ENCODE data around the gene MYO16.

MYO16 gene

DNA sequence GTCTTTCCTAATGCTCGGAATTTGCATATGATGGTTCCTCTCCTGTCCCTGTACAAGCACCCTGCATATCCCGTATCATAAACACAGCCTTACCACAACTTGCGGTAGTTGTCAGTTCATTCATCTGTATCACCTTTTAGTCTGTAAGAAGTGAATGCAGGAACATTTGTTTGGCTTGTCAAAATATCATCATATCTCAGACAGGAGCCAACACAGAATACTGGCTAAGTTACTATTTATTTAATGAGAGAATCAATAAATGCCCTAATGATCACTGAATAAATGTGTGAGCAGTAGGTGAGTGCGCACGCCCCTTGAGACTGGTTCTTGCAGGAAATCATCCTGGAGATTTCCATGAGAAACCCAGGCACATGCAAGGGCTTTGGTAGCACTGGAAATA, 182.8 kb downstream of the MYO16 start:
- Histone ChIP-seq H3K9me3 (ENCODE audit: insufficient read depth, low read length) (no peaks in the 10 kb centered on the region), H3K27me3 (ENCODE audit: low read length) (no peaks in the 10 kb centered on the region), H3F3A (ENCODE audit: insufficient read depth) (no peaks in the 10 kb centered on the region), H3K4me2 (ENCODE audit: low read depth, low read length, poor library complexity, severe bottlenecking) (no peak overlapping the region), H2AFZ (ENCODE audit: low read depth, low read length, severe bottlenecking) (no peak overlapping the region), H3K4me3 (ENCODE audit: insufficient read depth, low read length, poor library complexity, severe bottlenecking) (no peak overlapping the region), H3K9ac (ENCODE audit: low read length) (no peak overlapping the region), H4K20me1 (ENCODE audit: low read depth, low read length) (no peaks in the 10 kb centered on the region), H3K36me3 (ENCODE audit: low read length) (no peaks in the 10 kb centered on the region), H3K9me2 (replicated peaks; ENCODE audit: insufficient read depth, low read length) (no peaks in the 10 kb centered on the region), H3K27ac (ENCODE audit: low read depth, low read length) (no peak overlapping the region), H3K79me2 (ENCODE audit: insufficient read depth, low read length) (no peaks in the 10 kb centered on the region)
- TF ChIP-seq EZH2phosphoT487 (conservative IDR thresholded peaks at IDR 0.05; ENCODE audit: low read length): no peak
- no peak for TF ChIP-seq CTCF (IDR thresholded peaks at IDR 0.05; ENCODE audit: insufficient read depth, low read length, poor library complexity, severe bottlenecking)

DNA sequence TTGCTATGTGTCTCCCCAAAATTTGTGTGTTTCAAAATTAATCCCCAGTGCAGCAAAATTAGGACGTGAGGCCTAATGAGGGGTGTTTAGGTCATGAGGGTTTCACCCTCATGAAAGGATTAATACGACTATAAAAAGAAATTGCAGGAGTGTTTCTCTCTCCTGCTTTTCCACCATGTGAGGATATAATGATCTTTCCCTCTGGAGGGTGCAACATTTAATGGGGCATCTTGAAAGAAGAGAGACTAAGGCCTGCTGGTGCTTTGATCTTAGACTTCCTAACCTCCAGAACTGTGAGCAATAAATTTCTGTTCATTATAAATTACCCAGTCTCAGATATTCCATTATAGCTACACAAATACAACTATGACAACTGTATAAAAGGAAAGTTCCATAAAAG, 183.2 kb downstream of the MYO16 start:
- Histone ChIP-seq H3F3A (ENCODE audit: insufficient read depth) (no peaks in the 10 kb centered on the region), H3K9ac (ENCODE audit: low read length) (no peak overlapping the region), H3K79me2 (ENCODE audit: insufficient read depth, low read length) (no peaks in the 10 kb centered on the region), H2AFZ (ENCODE audit: low read depth, low read length, severe bottlenecking) (no peak overlapping the region), H3K4me2 (ENCODE audit: low read depth, low read length, poor library complexity, severe bottlenecking) (no peak overlapping the region), H3K4me3 (ENCODE audit: insufficient read depth, low read length, poor library complexity, severe bottlenecking) (no peak overlapping the region), H3K27me3 (ENCODE audit: low read length) (no peaks in the 10 kb centered on the region), H3K9me2 (replicated peaks; ENCODE audit: insufficient read depth, low read length) (no peaks in the 10 kb centered on the region), H3K27ac (ENCODE audit: low read depth, low read length) (no peak overlapping the region), H3K36me3 (ENCODE audit: low read length) (no peaks in the 10 kb centered on the region), H3K9me3 (ENCODE audit: insufficient read depth, low read length) (no peaks in the 10 kb centered on the region), H4K20me1 (ENCODE audit: low read depth, low read length) (no peaks in the 10 kb centered on the region)
- TF ChIP-seq EZH2phosphoT487 (conservative IDR thresholded peaks at IDR 0.05; ENCODE audit: low read length): no peak
- TF ChIP-seq CTCF (IDR thresholded peaks at IDR 0.05; ENCODE audit: insufficient read depth, low read length, poor library complexity, severe bottlenecking): no peak

- H3K36me3 ChIP-seq (ENCODE audit: low read length): no peaks in the 10 kb centered on the region
- H3K79me2 ChIP-seq (ENCODE audit: insufficient read depth, low read length): no peaks in the 10 kb centered on the region
- no peak overlapping the region for H2AFZ ChIP-seq (ENCODE audit: low read depth, low read length, severe bottlenecking)
- H3K9ac ChIP-seq (ENCODE audit: low read length): no peak overlapping the region
- TF ChIP-seq EZH2phosphoT487 (conservative IDR thresholded peaks at IDR 0.05; ENCODE audit: low read length) (no peak), CTCF (IDR thresholded peaks at IDR 0.05; ENCODE audit: insufficient read depth, low read length, poor library complexity, severe bottlenecking) (no peak)
- no peaks in the 10 kb centered on the region for H3K9me3 ChIP-seq (ENCODE audit: insufficient read depth, low read length)
- H3F3A ChIP-seq (ENCODE audit: insufficient read depth): no peaks in the 10 kb centered on the region
- no peaks in the 10 kb centered on the region for H3K27me3 ChIP-seq (ENCODE audit: low read length)
- no peak overlapping the region for H3K4me2 ChIP-seq (ENCODE audit: low read depth, low read length, poor library complexity, severe bottlenecking)
- no peak overlapping the region for H3K27ac ChIP-seq (ENCODE audit: low read depth, low read length)
- no peaks in the 10 kb centered on the region for H3K9me2 ChIP-seq (replicated peaks; ENCODE audit: insufficient read depth, low read length)
- H4K20me1 ChIP-seq (ENCODE audit: low read depth, low read length): no peaks in the 10 kb centered on the region
- no peak overlapping the region for H3K4me3 ChIP-seq (ENCODE audit: insufficient read depth, low read length, poor library complexity, severe bottlenecking)
Observed at GRCh38 chr13:108813587-108814170, 184.3 kb downstream of the MYO16 start.
